ENCODE data around the gene MRPS10.

The MRPS10 gene

DNA sequence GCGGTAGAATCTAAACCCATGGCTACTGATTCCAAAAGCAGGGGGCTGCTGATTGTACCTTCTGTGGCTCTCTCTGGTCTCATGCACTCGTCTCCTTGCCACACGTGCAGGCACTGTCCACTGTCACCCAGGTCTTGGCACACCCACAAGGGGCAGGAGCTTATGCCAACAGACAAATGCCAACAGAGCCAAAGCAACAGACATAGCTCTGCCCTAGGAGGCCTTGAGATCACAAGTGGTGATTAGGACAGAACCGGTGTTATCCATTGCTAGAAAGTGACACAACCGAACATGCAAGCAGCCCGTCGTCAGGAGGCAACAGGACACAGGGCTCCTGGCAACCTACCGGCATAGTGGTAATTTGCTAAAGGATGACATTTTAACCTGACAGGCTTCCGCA, 36.8 kb upstream of the MRPS10 start:
- no peak for DNase-seq (ENCODE audit: low read depth in 1 of 2, low spot score in 1 of 2)
- in situ Hi-C loops (cut with HindIII; ENCODE audit: low pct_unique_long_range_greater_than_20kb, low sequenced_read_pairs), result no loop called here
- TF ChIP-seq JUND (IDR thresholded peaks at IDR 0.05; ENCODE audit: low read depth), result no peak

- DNase-seq (ENCODE audit: low read depth in 1 of 2, low spot score in 1 of 2), result no peak
- no peak for TF ChIP-seq JUND (IDR thresholded peaks at IDR 0.05; ENCODE audit: low read depth)
- in situ Hi-C loops (cut with HindIII; ENCODE audit: low pct_unique_long_range_greater_than_20kb, low sequenced_read_pairs), result no loop called here
These were observed 34.4 kb upstream of the MRPS10 start for GRCh38 chr6:42251911-42252637.

DNA sequence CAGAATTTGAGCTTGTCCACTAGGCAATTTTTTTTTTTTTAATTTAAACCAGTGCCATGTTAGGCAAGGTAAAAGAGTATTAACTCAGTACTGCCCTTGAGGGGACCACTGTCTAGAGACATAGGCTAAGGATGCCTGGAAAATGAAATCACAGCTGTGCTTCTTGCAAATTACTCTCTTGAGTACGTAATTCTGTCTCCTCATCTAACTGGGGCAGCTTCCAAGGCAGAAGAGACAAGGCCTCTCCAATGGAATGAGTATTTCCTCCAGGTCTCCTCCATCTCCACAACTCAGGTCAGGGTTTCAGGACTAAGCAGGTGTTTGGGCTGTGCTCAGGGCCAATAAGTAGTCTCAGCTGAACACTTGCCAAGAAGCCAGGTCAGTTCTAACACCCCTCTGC, 33.8 kb upstream of the MRPS10 start:
- no peak for DNase-seq (ENCODE audit: low read depth in 1 of 2, low spot score in 1 of 2)
- in situ Hi-C loops (cut with HindIII; ENCODE audit: low pct_unique_long_range_greater_than_20kb, low sequenced_read_pairs), result no loop called here
- no peak for TF ChIP-seq JUND (IDR thresholded peaks at IDR 0.05; ENCODE audit: low read depth)

DNA sequence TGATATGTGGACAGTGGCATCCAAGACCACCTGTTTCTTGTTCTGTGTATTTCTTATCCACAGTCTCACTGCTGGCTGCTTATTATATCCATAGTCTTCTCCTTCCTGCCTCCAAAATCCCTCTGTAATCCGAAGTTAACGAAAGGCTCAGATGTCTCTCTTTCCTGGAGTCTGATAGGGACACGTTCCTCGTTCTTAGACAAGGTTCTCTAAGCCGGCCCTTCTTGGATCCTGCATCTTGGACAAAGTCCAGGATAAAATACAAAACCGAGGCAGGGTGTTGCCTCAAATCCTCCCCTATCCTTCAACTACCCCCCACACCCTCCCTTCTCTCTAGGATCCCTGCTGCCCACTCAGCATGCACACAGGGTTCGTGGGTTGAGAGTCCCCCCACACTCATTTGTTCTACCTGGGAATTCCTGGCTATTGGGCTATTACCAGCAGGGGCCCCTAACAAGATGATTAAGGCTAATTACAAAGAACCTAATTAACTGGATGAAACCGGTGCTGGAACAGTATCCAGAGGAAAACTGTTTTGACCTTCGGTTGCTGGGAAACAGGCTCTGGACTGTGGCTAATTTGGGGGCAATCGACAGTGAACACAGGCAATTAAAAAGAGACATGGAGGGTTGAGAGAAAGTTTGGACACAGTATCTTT, 32.7 kb upstream of the MRPS10 start:
- TF ChIP-seq JUND (IDR thresholded peaks at IDR 0.05; ENCODE audit: low read depth), result no peak
- in situ Hi-C loops (cut with HindIII; ENCODE audit: low pct_unique_long_range_greater_than_20kb, low sequenced_read_pairs), result no loop called here
- DNase-seq (ENCODE audit: low read depth in 1 of 2, low spot score in 1 of 2), result no peak

- no peak for TF ChIP-seq JUND (IDR thresholded peaks at IDR 0.05; ENCODE audit: low read depth)
- no peak for DNase-seq (ENCODE audit: low read depth in 1 of 2, low spot score in 1 of 2)
- in situ Hi-C loops (cut with HindIII; ENCODE audit: low pct_unique_long_range_greater_than_20kb, low sequenced_read_pairs), result no loop called here
These were observed 31.6 kb upstream of the MRPS10 start for GRCh38 chr6:42249279-42249678.

GRCh38 chr6:42243046-42243445, 25.4 kb upstream of the MRPS10 start:
- no peak for DNase-seq (ENCODE audit: low read depth in 1 of 2, low spot score in 1 of 2)
- TF ChIP-seq JUND (IDR thresholded peaks at IDR 0.05; ENCODE audit: low read depth), result no peak
- in situ Hi-C loops (cut with HindIII; ENCODE audit: low pct_unique_long_range_greater_than_20kb, low sequenced_read_pairs), result no loop called here

DNA sequence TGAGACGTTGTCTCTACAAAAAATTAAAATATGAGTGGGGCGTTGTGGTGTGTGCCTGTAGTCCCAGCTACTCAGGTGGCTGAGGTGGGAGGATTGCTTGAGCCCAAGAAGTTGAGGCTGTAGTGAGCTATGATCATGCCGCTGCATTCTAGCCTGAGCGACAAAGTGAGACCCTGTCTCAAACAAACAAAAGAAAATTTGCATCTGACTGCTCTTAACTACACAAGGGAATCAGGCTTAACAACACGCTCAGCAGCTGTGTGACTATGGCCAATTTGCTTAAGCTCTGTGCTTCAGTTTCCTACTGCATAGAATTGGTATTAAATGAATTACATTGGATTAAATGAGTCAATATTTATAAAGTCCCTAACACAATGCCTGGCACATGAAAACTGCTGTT, 24.3 kb upstream of the MRPS10 start:
- TF ChIP-seq JUND (IDR thresholded peaks at IDR 0.05; ENCODE audit: low read depth), result no peak
- in situ Hi-C loops (cut with HindIII; ENCODE audit: low pct_unique_long_range_greater_than_20kb, low sequenced_read_pairs), result no loop called here
- no peak for DNase-seq (ENCODE audit: low read depth in 1 of 2, low spot score in 1 of 2)

DNA sequence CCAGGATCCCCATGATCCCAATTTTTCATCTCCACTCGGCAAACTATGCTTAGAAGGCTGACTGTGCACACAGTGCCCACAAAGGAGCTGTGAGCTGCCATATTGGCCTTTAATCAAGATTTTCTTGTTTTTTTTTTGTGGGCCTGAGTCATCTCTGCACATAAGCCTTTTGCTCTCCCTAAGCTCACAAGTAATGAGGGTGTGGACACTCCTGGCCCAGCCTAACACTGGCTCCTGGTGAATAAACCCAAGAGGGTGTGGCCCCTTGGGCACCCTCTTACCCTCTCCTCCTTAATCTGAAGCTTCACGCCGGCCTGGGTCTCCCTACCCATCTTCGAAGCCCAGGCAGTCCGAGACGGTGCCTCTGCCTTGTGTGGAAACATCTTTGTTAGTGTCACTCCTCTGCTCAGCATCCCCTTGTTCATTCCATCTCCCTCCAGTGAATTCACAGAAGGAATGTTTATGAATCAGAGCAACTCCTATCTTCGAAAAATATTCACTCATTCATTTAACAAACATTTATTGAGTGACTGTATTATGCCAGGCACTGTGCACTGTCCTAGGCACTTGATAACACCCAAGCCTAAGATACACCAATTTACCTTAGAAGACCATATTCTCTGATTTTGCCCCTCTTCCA, 22.2 kb upstream of the MRPS10 start:
- DNase-seq (ENCODE audit: low read depth in 1 of 2, low spot score in 1 of 2), result no peak
- in situ Hi-C loops (cut with HindIII; ENCODE audit: low pct_unique_long_range_greater_than_20kb, low sequenced_read_pairs), result no loop called here

DNA sequence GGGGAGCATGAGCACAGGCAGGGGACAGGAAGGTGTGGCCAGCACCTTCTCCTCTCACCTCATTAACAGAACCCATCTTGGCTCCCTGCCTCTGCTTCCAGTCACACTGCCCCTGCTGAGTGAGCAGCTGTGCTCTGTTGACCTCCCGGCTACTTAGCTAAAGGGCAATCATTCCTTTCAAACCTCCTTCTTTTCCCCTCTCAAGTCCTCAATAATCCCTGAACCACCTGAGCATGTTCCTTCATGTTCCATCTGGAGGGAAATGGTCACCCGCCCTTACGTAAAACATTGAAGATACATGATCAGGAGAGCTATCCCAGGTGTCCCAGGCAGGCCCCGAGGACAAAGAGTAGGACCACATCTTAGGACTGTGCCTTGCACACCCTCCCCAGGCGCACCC, 21.7 kb upstream of the MRPS10 start:
- no peak for TF ChIP-seq JUND (IDR thresholded peaks at IDR 0.05; ENCODE audit: low read depth)
- DNase-seq (ENCODE audit: low read depth in 1 of 2, low spot score in 1 of 2), result no peak
- in situ Hi-C loops (cut with HindIII; ENCODE audit: low pct_unique_long_range_greater_than_20kb, low sequenced_read_pairs), result no loop called here

More for the DNA sequence above, 22.2 kb upstream of the MRPS10 start:
- no peak for TF ChIP-seq JUND (IDR thresholded peaks at IDR 0.05; ENCODE audit: low read depth)

GRCh38 chr6:42237857-42238256, 20.2 kb upstream of the MRPS10 start:
- no peak for TF ChIP-seq JUND (IDR thresholded peaks at IDR 0.05; ENCODE audit: low read depth)
- no peak for DNase-seq (ENCODE audit: low read depth in 1 of 2, low spot score in 1 of 2)
- in situ Hi-C loops (cut with HindIII; ENCODE audit: low pct_unique_long_range_greater_than_20kb, low sequenced_read_pairs), result no loop called here

DNA sequence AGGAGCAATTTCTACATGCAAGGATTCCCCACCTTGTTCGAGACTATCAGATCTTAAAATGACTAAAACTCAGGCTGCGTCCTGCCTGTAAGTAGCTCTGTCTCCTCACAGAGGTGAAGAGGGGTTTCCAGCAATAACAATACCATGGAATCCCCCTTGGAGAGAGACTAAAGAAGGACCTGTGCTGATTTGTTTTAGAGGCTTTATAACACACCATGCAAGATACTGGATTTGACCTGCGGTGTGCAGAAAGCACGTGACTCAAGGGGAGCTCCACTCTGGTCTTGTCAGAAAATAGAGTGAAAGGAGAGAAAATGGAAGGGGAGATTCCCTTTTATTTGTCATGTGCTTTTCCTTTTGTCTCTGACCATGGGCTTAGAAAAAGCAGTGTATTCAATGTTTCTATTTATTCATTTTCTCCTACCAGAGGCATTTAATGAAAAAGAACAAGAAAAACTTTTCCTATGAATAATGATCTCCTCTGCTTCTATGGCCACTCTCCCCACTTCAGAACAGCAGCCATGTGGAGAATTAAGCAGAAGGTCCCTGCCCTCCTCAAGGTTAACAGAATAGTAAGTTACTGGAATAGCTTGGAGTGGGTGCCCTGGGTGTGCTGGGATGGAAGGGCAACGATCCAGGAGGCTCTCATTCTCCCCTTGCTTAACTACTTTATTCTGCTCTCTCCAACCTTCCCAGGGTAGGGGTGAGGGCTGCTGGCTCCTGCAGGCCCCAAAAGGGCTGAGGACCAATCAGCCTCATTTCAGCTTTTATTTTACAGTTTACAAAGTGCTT, 19.2 kb upstream of the MRPS10 start:
- no peak for TF ChIP-seq JUND (IDR thresholded peaks at IDR 0.05; ENCODE audit: low read depth)
- no peak for DNase-seq (ENCODE audit: low read depth in 1 of 2, low spot score in 1 of 2)
- in situ Hi-C loops (cut with HindIII; ENCODE audit: low pct_unique_long_range_greater_than_20kb, low sequenced_read_pairs), result no loop called here

DNA sequence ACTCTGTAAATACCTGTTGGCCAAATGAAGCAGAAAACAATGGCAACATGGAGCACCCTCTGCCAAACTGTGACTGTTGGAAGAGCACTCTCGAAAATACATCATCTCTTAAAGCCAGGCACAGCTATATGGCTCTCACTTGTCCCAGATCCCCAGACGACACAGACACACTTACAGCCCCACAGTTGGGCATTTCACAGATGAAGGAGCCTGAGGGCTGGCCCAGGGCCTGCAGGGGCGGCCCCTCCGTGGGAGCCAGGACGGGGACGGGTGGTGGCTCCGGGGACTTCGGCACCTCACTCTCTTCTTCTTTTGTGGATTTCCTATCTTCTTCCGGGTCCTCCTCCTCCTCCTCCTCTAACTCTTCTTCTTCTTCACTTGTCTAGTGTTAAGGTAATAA, 18.4 kb upstream of the MRPS10 start:
- in situ Hi-C loops (cut with HindIII; ENCODE audit: low pct_unique_long_range_greater_than_20kb, low sequenced_read_pairs), result no loop called here
- no peak for TF ChIP-seq JUND (IDR thresholded peaks at IDR 0.05; ENCODE audit: low read depth)
- DNase-seq (ENCODE audit: low read depth in 1 of 2, low spot score in 1 of 2), result no peak

DNA sequence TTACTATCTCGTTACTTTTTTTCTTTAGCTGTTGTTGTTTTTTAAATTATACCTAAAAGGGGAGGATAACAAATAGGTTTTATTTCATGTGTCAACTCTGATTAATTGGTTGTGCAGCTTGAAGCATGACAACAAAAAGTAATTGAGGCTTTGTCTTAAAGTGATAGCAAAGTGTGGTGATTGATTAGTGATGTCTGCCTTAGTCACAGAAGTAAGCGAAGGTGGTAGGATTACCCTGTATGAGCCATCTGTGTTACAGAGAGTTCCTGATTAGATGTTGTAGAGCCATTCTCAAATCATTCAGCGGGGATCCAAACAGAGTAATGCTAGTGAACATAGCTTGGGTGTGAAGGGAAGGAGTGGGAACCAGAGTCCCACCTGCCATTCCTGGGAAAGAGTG, 14.4 kb upstream of the MRPS10 start:
- in situ Hi-C loops (cut with HindIII; ENCODE audit: low pct_unique_long_range_greater_than_20kb, low sequenced_read_pairs), result no loop called here
- no peak for DNase-seq (ENCODE audit: low read depth in 1 of 2, low spot score in 1 of 2)
- TF ChIP-seq JUND (IDR thresholded peaks at IDR 0.05; ENCODE audit: low read depth), result no peak
